ENCODE data around the gene ACTN3. TPM values are rescaled to one million over a fixed set of nuclear protein-coding genes. Genes with fewer than 3 reads are reported as not detected.

ACTN3 gene
- total RNA-seq, 4 donors from 2014 or later = 0.21 TPM; not detected in 3

DNA sequence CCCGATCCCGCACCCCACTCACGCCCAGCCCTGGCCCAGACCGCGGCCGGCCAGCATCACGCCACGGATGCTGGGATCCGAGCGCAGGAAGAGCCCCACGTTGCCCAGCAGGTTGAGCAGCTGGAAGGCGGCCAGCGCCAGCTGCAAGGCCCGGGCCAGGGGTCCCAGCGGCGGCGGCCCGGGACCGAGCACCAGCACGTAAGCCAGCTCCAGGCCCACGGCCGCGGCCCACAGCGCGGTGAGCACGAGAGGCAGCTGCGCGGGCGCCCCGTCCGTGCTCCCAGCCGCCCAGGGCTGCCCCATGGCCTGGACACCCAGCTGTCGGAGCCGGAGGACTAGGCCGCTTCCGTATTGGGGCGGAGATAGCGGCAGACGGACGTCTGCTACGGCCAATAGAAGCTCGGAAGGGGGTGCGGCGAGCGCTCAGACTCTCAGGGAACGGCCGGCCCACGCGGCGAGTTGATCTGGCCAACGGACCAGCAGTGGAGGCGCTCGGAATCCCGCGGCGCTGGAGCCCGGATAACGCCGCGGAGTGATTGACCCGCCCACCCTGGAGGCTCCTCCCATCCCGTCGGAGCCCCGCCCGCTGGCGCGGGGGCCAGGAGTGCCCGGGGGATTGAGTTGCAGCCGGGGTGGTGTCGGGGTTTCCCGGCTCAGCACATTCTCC is 869 bp upstream of the ACTN3 start, which contains the start of gene ZDHHC24:
Gene ZDHHC24 (minus strand): TSS at position 348 of the 667 bp plus-strand sequence. CDS start 45 bp downstream, at position 303.
- peak within 1 kb of the TSS; percentile 27 to 81 (median 72) for H3K27ac ChIP-seq
- 0% methylated on average over 33 to 61 of the region's 71 CpGs for WGBS, 2 donors

DNA sequence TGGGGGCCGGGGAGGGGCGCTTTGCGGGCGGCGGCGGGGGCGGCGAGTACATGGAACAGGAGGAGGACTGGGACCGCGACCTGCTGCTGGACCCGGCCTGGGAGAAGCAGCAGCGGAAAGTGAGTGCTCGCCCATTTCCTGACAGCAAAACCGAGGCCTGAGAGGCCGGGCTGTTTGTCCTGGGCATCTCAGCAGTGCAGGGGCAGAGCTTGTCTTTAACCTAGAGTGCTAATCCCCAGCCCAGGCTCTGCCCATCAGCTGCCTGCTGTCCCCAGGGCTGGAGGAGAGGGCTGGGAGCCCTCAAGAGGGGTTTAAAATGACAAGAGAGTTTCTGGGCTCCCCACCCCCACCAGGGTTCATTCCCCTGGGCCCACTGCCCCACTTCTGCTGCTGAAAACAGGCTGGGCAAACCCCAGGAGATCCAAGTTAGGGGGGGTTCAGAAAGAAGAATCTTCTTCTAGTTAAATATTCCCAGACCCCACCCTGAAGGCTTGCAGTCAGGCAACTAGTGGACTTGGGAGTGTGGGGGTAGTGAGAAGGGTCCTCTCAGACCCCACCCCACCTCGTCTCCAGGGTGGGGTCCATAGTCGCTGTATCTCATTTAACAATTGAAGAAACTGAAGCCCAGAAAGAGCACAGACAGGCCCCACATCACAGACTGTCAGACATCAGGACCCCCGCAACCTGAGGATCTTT is 411 bp downstream of the ACTN3 start:
- Histone ChIP-seq H3K4me1 (peaks cover 4 to 55% (median 24%) of the 10 kb centered on the region in 4 donors), H3K27ac (peak overlapping the region in 2 of 4 donors; percentile 70 to 75), H3K4me3 (peak overlapping the region in 3 of 4 donors; percentile 65 to 74 (median 70)), H3K27me3 (no peaks in the 10 kb centered on the region), H3K36me3 (peaks cover 0 to 15% (median 0%) of the 10 kb centered on the region in 3 donors), H3K9me3 (no peaks in the 10 kb centered on the region)
- TF ChIP-seq, protein P1, sequence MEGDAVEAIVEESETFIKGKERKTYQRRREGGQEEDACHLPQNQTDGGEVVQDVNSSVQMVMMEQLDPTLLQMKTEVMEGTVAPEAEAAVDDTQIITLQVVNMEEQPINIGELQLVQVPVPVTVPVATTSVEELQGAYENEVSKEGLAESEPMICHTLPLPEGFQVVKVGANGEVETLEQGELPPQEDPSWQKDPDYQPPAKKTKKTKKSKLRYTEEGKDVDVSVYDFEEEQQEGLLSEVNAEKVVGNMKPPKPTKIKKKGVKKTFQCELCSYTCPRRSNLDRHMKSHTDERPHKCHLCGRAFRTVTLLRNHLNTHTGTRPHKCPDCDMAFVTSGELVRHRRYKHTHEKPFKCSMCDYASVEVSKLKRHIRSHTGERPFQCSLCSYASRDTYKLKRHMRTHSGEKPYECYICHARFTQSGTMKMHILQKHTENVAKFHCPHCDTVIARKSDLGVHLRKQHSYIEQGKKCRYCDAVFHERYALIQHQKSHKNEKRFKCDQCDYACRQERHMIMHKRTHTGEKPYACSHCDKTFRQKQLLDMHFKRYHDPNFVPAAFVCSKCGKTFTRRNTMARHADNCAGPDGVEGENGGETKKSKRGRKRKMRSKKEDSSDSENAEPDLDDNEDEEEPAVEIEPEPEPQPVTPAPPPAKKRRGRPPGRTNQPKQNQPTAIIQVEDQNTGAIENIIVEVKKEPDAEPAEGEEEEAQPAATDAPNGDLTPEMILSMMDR (IDR thresholded peaks at IDR 0.05) = no peak
- TF ChIP-seq EP300 (IDR thresholded peaks at IDR 0.05) (no peak), POLR2A (IDR thresholded peaks at IDR 0.05) (no peak)
- no peak for DNase-seq (ENCODE audit: low spot score in 2 of 2)
- 25 to 37% methylated on average over 18 of the region's 18 CpGs for WGBS, 2 donors

More for the DNA sequence above, 869 bp upstream of the ACTN3 start, which contains the start of gene ZDHHC24:
- H3K36me3 ChIP-seq = peaks cover 0 to 28% (median 0%) of the 10 kb centered on the region in 3 donors
- H3K4me3 ChIP-seq = peak within 1 kb of the TSS; percentile 65 to 98 (median 72)
- H3K4me1 ChIP-seq = peaks cover 4 to 56% (median 24%) of the 10 kb centered on the region in 4 donors
- TF ChIP-seq POLR2A (IDR thresholded peaks at IDR 0.05) = peak in 1 of 2 donors; percentile 35
- TF ChIP-seq, protein P1 (IDR thresholded peaks at IDR 0.05) = peak in 1 of 5 experiments; percentile 20
- peak; percentile 72 to 78 for TF ChIP-seq EP300 (IDR thresholded peaks at IDR 0.05)
- no peaks in the 10 kb centered on the region for H3K9me3 ChIP-seq
- H3K27me3 ChIP-seq = no peaks in the 10 kb centered on the region
- DNase-seq (ENCODE audit: low spot score in 2 of 2) = peak; percentile 94 to 95

DNA sequence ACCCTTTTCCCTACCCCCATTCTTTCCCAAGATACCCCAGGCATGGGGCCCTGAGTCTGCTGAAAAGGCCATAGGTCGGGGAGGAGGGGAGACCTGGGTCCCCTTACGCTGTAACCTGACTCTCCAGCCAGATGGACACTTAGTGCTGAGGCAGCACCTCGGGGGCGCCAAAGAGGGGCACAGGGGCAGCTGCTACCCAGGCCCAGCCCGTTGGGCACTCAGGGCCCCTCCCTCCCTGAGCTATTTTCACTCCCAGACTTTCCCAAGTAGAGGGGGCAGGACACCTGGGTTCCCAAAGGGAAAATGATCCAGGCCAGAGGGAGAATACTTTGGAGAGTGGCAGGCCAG is 933 bp downstream of the ACTN3 start:
- no peaks in the 10 kb centered on the region for H3K27me3 ChIP-seq
- peaks cover 4 to 50% (median 24%) of the 10 kb centered on the region in 4 donors for H3K4me1 ChIP-seq
- peaks cover 0 to 10% (median 0%) of the 10 kb centered on the region in 3 donors for H3K36me3 ChIP-seq

DNA sequence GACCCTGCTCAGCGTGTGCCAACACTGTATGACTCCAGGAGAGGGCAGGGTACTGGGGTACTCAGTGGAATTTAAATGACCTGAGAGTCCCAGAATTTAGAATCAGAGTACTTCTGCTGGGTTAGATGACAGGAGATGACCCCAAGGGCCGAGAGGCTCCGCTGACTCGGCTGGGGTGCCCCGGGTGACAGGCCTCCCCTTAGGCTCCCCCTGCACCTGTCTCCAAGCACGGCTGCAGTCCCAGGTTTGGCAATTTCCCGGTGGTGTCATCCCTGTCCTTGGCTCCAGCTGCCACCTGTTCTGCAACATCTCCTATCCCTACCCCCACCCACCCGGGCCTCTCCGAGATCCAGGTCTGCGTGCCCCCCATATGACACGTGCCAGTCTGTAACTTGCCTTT is 1.3 kb downstream of the ACTN3 start:
- H3K27ac ChIP-seq = no peak overlapping the region
- peaks cover 4 to 46% (median 24%) of the 10 kb centered on the region in 4 donors for H3K4me1 ChIP-seq
- TF ChIP-seq, protein P1 (IDR thresholded peaks at IDR 0.05) = no peak
- TF ChIP-seq EP300 (IDR thresholded peaks at IDR 0.05) (no peak), POLR2A (IDR thresholded peaks at IDR 0.05) (no peak)
- no peak for DNase-seq (ENCODE audit: low spot score in 2 of 2)
- no peaks in the 10 kb centered on the region for H3K27me3 ChIP-seq
- no peaks in the 10 kb centered on the region for H3K9me3 ChIP-seq
- peaks cover 0 to 6% (median 0%) of the 10 kb centered on the region in 3 donors for H3K36me3 ChIP-seq
- WGBS, 2 donors = 58 to 69% methylated on average over 6 to 11 of the region's 11 CpGs
- H3K4me3 ChIP-seq = no peak overlapping the region

More for the DNA sequence above, 933 bp downstream of the ACTN3 start:
- DNase-seq (ENCODE audit: low spot score in 2 of 2) = no peak
- Histone ChIP-seq H3K4me3 (no peak overlapping the region), H3K27ac (peak overlapping the region in 1 of 4 donors; percentile 70), H3K9me3 (no peaks in the 10 kb centered on the region)
- no peak for TF ChIP-seq POLR2A (IDR thresholded peaks at IDR 0.05)
- TF ChIP-seq, protein P1 (IDR thresholded peaks at IDR 0.05) = no peak
- no peak for TF ChIP-seq EP300 (IDR thresholded peaks at IDR 0.05)
- WGBS, 2 donors = 30 to 63% methylated on average over 3 of the region's 5 CpGs

Data from tibial nerve (tissue), 4 donors.